H9 (cell line): ENCODE results near the gene DENND6A. TPM values are rescaled to one million over a fixed set of nuclear protein-coding genes. Genes with fewer than 3 reads are reported as not detected.

Experiments
- DNase-seq: peaks from one replicate; pipeline ENCODE4 v3.0.0-alpha.2; 2017
- H2AFZ ChIP-seq: one replicate; pipeline ENCODE4 v1.6.1; 2013; ENCODE audit warnings: mild to moderate bottlenecking, low read length, control low read depth, moderate library complexity
- H2AK5ac ChIP-seq: 2 replicates; pipeline ENCODE4 v1.6.1; 2013; ENCODE audit warnings: low read length, control low read depth, mixed read lengths; ENCODE audit not compliant: insufficient read length
- H2BK120ac ChIP-seq: one replicate; pipeline ENCODE4 v1.6.1; 2013; ENCODE audit warnings: low read depth, mild to moderate bottlenecking, low read length, control low read depth, inconsistent platforms; ENCODE audit not compliant: poor library complexity, severe bottlenecking
- H2BK12ac ChIP-seq: 2 replicates; pipeline ENCODE4 v1.6.1; 2013; ENCODE audit warnings: low read length, control low read depth, mixed read lengths, low read depth; ENCODE audit not compliant: insufficient read length
- H2BK15ac ChIP-seq: 2 replicates; pipeline ENCODE4 v1.6.1; 2013; ENCODE audit warnings: low read depth, low read length, control low read depth
- H2BK20ac ChIP-seq: one replicate; pipeline ENCODE4 v1.6.1; 2013; ENCODE audit warnings: low read depth, mild to moderate bottlenecking, low read length, control low read depth, inconsistent platforms; ENCODE audit not compliant: poor library complexity, severe bottlenecking
- H2BK5ac ChIP-seq: 2 replicates; pipeline ENCODE4 v1.6.1; 2013; ENCODE audit warnings: low read length, control low read depth, mixed read lengths; ENCODE audit not compliant: insufficient read length
- H3K14ac ChIP-seq: 2 replicates; pipeline ENCODE4 v1.6.1; 2013; ENCODE audit warnings: low read length, control low read depth; ENCODE audit not compliant: insufficient read depth
- H3K18ac ChIP-seq: 2 replicates; pipeline ENCODE4 v1.6.1; 2013; ENCODE audit warnings: low read depth, mild to moderate bottlenecking, mixed read lengths, low read length, control low read depth; ENCODE audit not compliant: insufficient read length
- H3K23ac ChIP-seq: 2 replicates; pipeline ENCODE4 v1.6.1; 2013; ENCODE audit warnings: low read length, control low read depth, mixed read lengths, low read depth; ENCODE audit not compliant: insufficient read length
- H3K23me2 ChIP-seq: 2 replicates; pipeline ENCODE4 v1.6.1; 2013; ENCODE audit warnings: low read depth, mild to moderate bottlenecking, mixed read lengths, low read length, control low read depth; ENCODE audit not compliant: insufficient read length, poor library complexity, severe bottlenecking
- H3K27ac ChIP-seq: 2 replicates; pipeline ENCODE4 v1.5.1; 2013; ENCODE audit warnings: low read length, control low read depth, mixed read lengths, low read depth; ENCODE audit not compliant: insufficient read length
- H3K27me3 ChIP-seq: 2 replicates; pipeline ENCODE4 v1.6.1; 2013; ENCODE audit warnings: low read length, control low read depth, inconsistent platforms; ENCODE audit not compliant: insufficient read depth
- H3K4ac ChIP-seq: 2 replicates; pipeline ENCODE4 v1.6.1; 2013; ENCODE audit warnings: low read depth, mild to moderate bottlenecking, control low read depth, inconsistent platforms, low read length, moderate library complexity
- H3K4me1 ChIP-seq: 2 replicates; pipeline ENCODE4 v1.6.1; 2013; ENCODE audit warnings: low read length, control low read depth, inconsistent platforms; ENCODE audit not compliant: insufficient read depth
- H3K4me2 ChIP-seq: 2 replicates; pipeline ENCODE4 v1.6.1; 2013; ENCODE audit warnings: low read length, control low read depth, mixed read lengths; ENCODE audit not compliant: insufficient read length, insufficient read depth
- H3K56ac ChIP-seq: 2 replicates; pipeline ENCODE4 v1.6.1; 2013; ENCODE audit warnings: low read depth, mild to moderate bottlenecking, mixed read lengths, low read length, control low read depth; ENCODE audit not compliant: insufficient read length
- H3K79me1 ChIP-seq: 2 replicates; pipeline ENCODE4 v1.6.1; 2013; ENCODE audit warnings: low read depth, mild to moderate bottlenecking, moderate library complexity, low read length, control low read depth, inconsistent platforms; ENCODE audit not compliant: insufficient read depth, poor library complexity, severe bottlenecking
- H3K79me2 ChIP-seq: 2 replicates; pipeline ENCODE4 v1.6.1; 2013; ENCODE audit warnings: low read length, control low read depth, inconsistent platforms; ENCODE audit not compliant: insufficient read depth
- H3K9ac ChIP-seq: 2 replicates; pipeline ENCODE4 v1.6.1; 2013; ENCODE audit warnings: low read length, control low read depth, mixed read lengths; ENCODE audit not compliant: insufficient read length; ENCODE audit errors: extremely low read depth
- H3K9me3 ChIP-seq: one replicate; pipeline ENCODE4 v1.6.1; 2013; ENCODE audit warnings: low read depth, low read length, inconsistent platforms; ENCODE audit not compliant: control insufficient read depth
- H3T11ph ChIP-seq: one replicate; pipeline ENCODE4 v1.6.1; 2013; ENCODE audit warnings: mild to moderate bottlenecking, low read length, control low read depth, inconsistent platforms
- H4K20me1 ChIP-seq: one replicate; pipeline ENCODE4 v1.6.1; 2013; ENCODE audit not compliant: control insufficient read depth, insufficient read length, insufficient read depth
- H4K5ac ChIP-seq: 2 replicates; pipeline ENCODE4 v1.6.1; 2013; ENCODE audit warnings: low read depth, mild to moderate bottlenecking, mixed read lengths, low read length, control low read depth; ENCODE audit not compliant: insufficient read length
- H4K8ac ChIP-seq: replicated peaks from 2 replicates; pipeline ENCODE4 v1.6.1; 2013; ENCODE audit warnings: low read length, control low read depth, mixed read lengths, low read depth; ENCODE audit not compliant: insufficient read length
- H4K91ac ChIP-seq: 2 replicates; pipeline ENCODE4 v1.6.1; 2013; ENCODE audit warnings: low read depth, mild to moderate bottlenecking, moderate library complexity, mixed read lengths, low read length, control low read depth; ENCODE audit not compliant: insufficient read length
- H3K27ac Mint-ChIP-seq, 3 experiments: 2 replicates in 2 of 3; 3 replicates in 1 of 3; pipeline ENCODE4 v1.8.0; 2020 to 2021; ENCODE audit warnings: mixed read lengths in 3 of 3, mild to moderate bottlenecking in 1 of 3, moderate library complexity in 1 of 3
- H3K27me3 Mint-ChIP-seq: 2 replicates; pipeline ENCODE4 v1.8.0; 2021; ENCODE audit warnings: low read depth, mild to moderate bottlenecking, moderate library complexity, mixed read lengths
- H3K36me3 Mint-ChIP-seq, 3 experiments: 2 replicates in 2 of 3; 3 replicates in 1 of 3; pipeline ENCODE4 v1.8.0; 2020 to 2021; ENCODE audit warnings: low read depth in 3 of 3, mixed read lengths in 3 of 3; ENCODE audit not compliant: insufficient read depth in 1 of 3
- H3K4me1 Mint-ChIP-seq, 2 experiments: 2 replicates each; pipeline ENCODE4 v1.8.0; 2020; ENCODE audit warnings: mixed read lengths in 2 of 2
- H3K4me3 Mint-ChIP-seq, 2 experiments: 2 replicates in 1 of 2; 3 replicates in 1 of 2; pipeline ENCODE4 v1.8.0; 2020 to 2021; ENCODE audit warnings: mild to moderate bottlenecking in 2 of 2, mixed read lengths in 2 of 2, moderate library complexity in 1 of 2
- H3K9me3 Mint-ChIP-seq, 2 experiments: 2 replicates in 1 of 2; 3 replicates in 1 of 2; pipeline ENCODE4 v1.8.0; 2020; ENCODE audit warnings: mild to moderate bottlenecking in 2 of 2, mixed read lengths in 2 of 2, moderate library complexity in 1 of 2
- WGBS: extraction: QIAGEN DNeasy Blood & Tissue Kit; methylation state at CpG from one replicate; pipeline ENCODE4 v1.1.7; 2013; ENCODE audit warnings: missing lambda C conversion rate, low lambda C conversion rate, mixed read lengths; ENCODE audit not compliant: insufficient read length; ENCODE audit errors: extremely low coverage; 5-methylcytosine and 5-hydroxymethylcytosine counted together
- total RNA-seq: library from RNA; stranded (reverse); gene quantifications from 2 replicates; pipeline ENCODE4 v1.2.1, GENCODE V29; 2021
- TF ChIP-seq, protein P1 (sequence below): fragments of 200-600 bp; sonication (generic); conservative IDR thresholded peaks from 3 replicates; pipeline ENCODE4 v1.8.0; 2021; ENCODE audit warnings: antibody characterized with exemption, mild to moderate bottlenecking

The DENND6A gene
- total RNA-seq, 1 experiment from 2014 or later, result 13.2 TPM

DNA sequence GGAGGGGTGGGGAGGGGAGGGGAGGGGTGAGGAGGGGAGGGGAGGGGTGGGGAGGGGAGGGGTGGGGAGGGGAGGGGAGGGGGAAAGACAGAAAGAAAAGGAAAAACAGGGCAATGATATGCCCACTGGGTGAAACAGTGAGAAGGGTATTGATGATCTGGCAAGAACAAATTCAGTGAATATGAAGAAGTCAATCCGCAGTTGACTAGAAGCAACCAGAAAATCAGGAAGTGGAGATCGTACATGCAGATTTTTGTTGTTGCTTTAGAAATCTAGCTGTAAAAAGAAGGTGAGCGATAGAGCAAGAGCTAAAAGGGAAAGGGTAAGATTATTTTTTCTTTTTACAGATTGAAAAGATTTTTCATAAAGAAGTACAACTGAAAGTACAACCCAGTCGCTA lies 48.1 kb downstream of the DENND6A start:
- no peak for DNase-seq
- WGBS, result no CpG with 5 or more reads among the region's 4 CpGs
- Mint-ChIP-seq H3K4me1 (no peaks in the 10 kb centered on the region), H3K9me3 (peaks cover 12 to 13% of the 10 kb centered on the region in 2 experiments; a peak in 4 of 5 replicates), H3K27me3 (no peaks in the 10 kb centered on the region), H3K27ac (peak overlapping the region in 1 of 3 experiments; percentile 69; a peak in 1 of 7 replicates), H3K4me3 (no peak overlapping the region), H3K36me3 (peaks cover 32 to 56% (median 47%) of the 10 kb centered on the region in 3 experiments)
- H3K18ac ChIP-seq, result no peak overlapping the region
- H4K91ac ChIP-seq, result no peak overlapping the region
- H3K9ac ChIP-seq, result no peak overlapping the region
- H3K79me1 ChIP-seq, result no peaks in the 10 kb centered on the region
- H4K5ac ChIP-seq, result no peak overlapping the region
- H4K8ac ChIP-seq, result no peak overlapping the region
- no peak overlapping the region for H2BK5ac ChIP-seq
- H3K4me1 ChIP-seq, result no peaks in the 10 kb centered on the region
- H3K4ac ChIP-seq, result no peak overlapping the region
- H3T11ph ChIP-seq, result no peak overlapping the region
- H2BK20ac ChIP-seq, result no peak overlapping the region
- H4K20me1 ChIP-seq, result no peaks in the 10 kb centered on the region
- no peak overlapping the region for H3K23ac ChIP-seq
- no peak overlapping the region for H3K27ac ChIP-seq
- H3K56ac ChIP-seq, result no peak overlapping the region
- H3K14ac ChIP-seq, result no peak overlapping the region
- H2AK5ac ChIP-seq, result no peak overlapping the region
- H3K23me2 ChIP-seq, result no peaks in the 10 kb centered on the region
- H2BK120ac ChIP-seq, result no peak overlapping the region
- no peak overlapping the region for H2BK12ac ChIP-seq
- H2AFZ ChIP-seq, result no peak overlapping the region
- H3K9me3 ChIP-seq, result no peaks in the 10 kb centered on the region
- H2BK15ac ChIP-seq, result no peak overlapping the region
- H3K4me2 ChIP-seq, result no peak overlapping the region
- H3K79me2 ChIP-seq, result no peaks in the 10 kb centered on the region
- no peaks in the 10 kb centered on the region for H3K27me3 ChIP-seq
- TF ChIP-seq, protein P1, sequence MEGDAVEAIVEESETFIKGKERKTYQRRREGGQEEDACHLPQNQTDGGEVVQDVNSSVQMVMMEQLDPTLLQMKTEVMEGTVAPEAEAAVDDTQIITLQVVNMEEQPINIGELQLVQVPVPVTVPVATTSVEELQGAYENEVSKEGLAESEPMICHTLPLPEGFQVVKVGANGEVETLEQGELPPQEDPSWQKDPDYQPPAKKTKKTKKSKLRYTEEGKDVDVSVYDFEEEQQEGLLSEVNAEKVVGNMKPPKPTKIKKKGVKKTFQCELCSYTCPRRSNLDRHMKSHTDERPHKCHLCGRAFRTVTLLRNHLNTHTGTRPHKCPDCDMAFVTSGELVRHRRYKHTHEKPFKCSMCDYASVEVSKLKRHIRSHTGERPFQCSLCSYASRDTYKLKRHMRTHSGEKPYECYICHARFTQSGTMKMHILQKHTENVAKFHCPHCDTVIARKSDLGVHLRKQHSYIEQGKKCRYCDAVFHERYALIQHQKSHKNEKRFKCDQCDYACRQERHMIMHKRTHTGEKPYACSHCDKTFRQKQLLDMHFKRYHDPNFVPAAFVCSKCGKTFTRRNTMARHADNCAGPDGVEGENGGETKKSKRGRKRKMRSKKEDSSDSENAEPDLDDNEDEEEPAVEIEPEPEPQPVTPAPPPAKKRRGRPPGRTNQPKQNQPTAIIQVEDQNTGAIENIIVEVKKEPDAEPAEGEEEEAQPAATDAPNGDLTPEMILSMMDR, result no peak
